ENCODE results near the gene HDDC3.
"Not testable (repeated sequence)": the region's sequence is repeated elsewhere in the genome, so short reads cannot be mapped to it uniquely, and the experiment has no call there.

HDDC3 gene

GRCh38 chr15:90909976-90910375 lies 22.4 kb downstream of the HDDC3 start:
- DNase-seq (ENCODE audit: low read depth) = no peak
- H3K4me3 ChIP-seq (ENCODE audit: low read depth, low read length) = no peak overlapping the region
- TF ChIP-seq CTCF (IDR thresholded peaks at IDR 0.05; ENCODE audit: control insufficient read depth, extremely low read depth, insufficient read depth) = no peak

- not testable (repeated sequence) for DNase-seq (ENCODE audit: low read depth)
Observed at GRCh38 chr15:90909449-90909848, 22.9 kb downstream of the HDDC3 start.

GRCh38 chr15:90907838-90908507 lies 24.4 kb downstream of the HDDC3 start:
- DNase-seq (ENCODE audit: low read depth) = no peak
- no peak for TF ChIP-seq CTCF (IDR thresholded peaks at IDR 0.05; ENCODE audit: control insufficient read depth, extremely low read depth, insufficient read depth)

More at GRCh38 chr15:90909449-90909848, 22.9 kb downstream of the HDDC3 start:
- not testable (repeated sequence) for H3K4me3 ChIP-seq (ENCODE audit: low read depth, low read length)

GRCh38 chr15:90907051-90907660 lies 25.2 kb downstream of the HDDC3 start:
- H3K4me3 ChIP-seq (ENCODE audit: low read depth, low read length) = no peak overlapping the region
- no peak for TF ChIP-seq CTCF (IDR thresholded peaks at IDR 0.05; ENCODE audit: control insufficient read depth, extremely low read depth, insufficient read depth)
- DNase-seq (ENCODE audit: low read depth) = no peak

More at GRCh38 chr15:90907838-90908507, 24.4 kb downstream of the HDDC3 start:
- no peak overlapping the region for H3K4me3 ChIP-seq (ENCODE audit: low read depth, low read length)

GRCh38 chr15:90906181-90906849 lies 26.0 kb downstream of the HDDC3 start:
- TF ChIP-seq CTCF (IDR thresholded peaks at IDR 0.05; ENCODE audit: control insufficient read depth, extremely low read depth, insufficient read depth) = no peak
- no peak for DNase-seq (ENCODE audit: low read depth)
- no peak overlapping the region for H3K4me3 ChIP-seq (ENCODE audit: low read depth, low read length)

- no peak overlapping the region for H3K4me3 ChIP-seq (ENCODE audit: low read depth, low read length)
- TF ChIP-seq CTCF (IDR thresholded peaks at IDR 0.05; ENCODE audit: control insufficient read depth, extremely low read depth, insufficient read depth) = no peak
- DNase-seq (ENCODE audit: low read depth) = no peak
Observed at GRCh38 chr15:90905306-90906180, 26.8 kb downstream of the HDDC3 start.

GRCh38 chr15:90904746-90905145 lies 27.6 kb downstream of the HDDC3 start:
- no peak for DNase-seq (ENCODE audit: low read depth)
- TF ChIP-seq CTCF (IDR thresholded peaks at IDR 0.05; ENCODE audit: control insufficient read depth, extremely low read depth, insufficient read depth) = no peak
- no peak overlapping the region for H3K4me3 ChIP-seq (ENCODE audit: low read depth, low read length)

All from LNCaP clone FGC (cell line).